ENCODE data around the gene SSX2IP. TPM values are rescaled to one million over a fixed set of nuclear protein-coding genes. Genes with fewer than 3 reads are reported as not detected.
"Not testable (repeated sequence)": the region's sequence is repeated elsewhere in the genome, so short reads cannot be mapped to it uniquely, and the experiment has no call there.

SSX2IP gene
- total and polyA plus RNA-seq, 2 donors (not counting 1 experiment from before 2014, with no cell fraction given): 13.8 to 41.5 TPM

DNA sequence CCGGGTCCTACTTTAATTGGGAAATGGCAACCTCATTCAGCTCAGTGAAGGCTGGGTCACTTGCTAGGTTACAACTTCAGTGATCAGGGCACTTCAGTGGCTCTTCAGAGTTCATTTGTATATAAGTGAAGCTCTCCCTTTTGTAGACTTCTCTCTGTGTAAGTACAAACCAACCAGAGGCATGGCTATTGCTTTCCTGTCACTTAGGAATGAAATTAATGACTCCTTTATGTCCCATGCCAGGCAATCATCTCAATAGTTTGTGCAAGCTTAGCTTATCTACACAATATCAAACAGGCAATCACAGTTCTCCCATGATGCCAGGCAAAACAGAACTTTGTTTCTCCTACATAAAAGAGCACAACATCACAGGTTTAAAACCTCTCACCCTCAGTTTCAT is 93.2 kb downstream of the SSX2IP start:
- Histone ChIP-seq H3K27ac (ENCODE audit: insufficient read depth, low read length) (no peak overlapping the region), H2AFZ (ENCODE audit: low read length) (no peak overlapping the region), H4K20me1 (ENCODE audit: control insufficient read depth, extremely low read depth, insufficient read depth, low read length) (no peaks in the 10 kb centered on the region)

DNA sequence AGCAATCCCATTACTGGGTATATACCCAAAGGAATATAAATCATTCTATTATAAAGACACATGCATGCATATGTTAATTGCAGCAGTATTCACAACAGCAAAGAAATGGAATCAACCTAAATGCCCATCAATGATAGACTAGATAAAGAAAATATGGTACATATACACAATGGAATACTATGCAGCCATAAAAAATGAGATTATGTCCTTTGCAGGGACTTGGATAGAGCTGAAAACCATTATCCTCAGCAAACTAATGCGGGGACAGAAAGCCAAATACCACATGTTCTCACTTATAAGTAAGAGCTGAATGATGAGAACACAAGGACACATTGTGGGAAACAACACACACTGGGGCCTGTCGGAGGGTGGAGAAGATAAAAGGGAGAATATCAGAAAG is 95.3 kb downstream of the SSX2IP start:
- H3K79me2 ChIP-seq (ENCODE audit: control insufficient read depth, insufficient read depth, low read length); H2AFZ ChIP-seq (ENCODE audit: low read length); H4K20me1 ChIP-seq (ENCODE audit: control insufficient read depth, extremely low read depth, insufficient read depth, low read length); H3K9ac ChIP-seq (ENCODE audit: insufficient read depth, low read length); H3K36me3 ChIP-seq (ENCODE audit: control insufficient read depth, insufficient read depth, low read length); DNase-seq (ENCODE audit: low read depth in 2 of 2); H3K27ac ChIP-seq (ENCODE audit: insufficient read depth, low read length); H3K27me3 ChIP-seq (ENCODE audit: control insufficient read depth, insufficient read depth, low read length); H3K4me2 ChIP-seq (ENCODE audit: extremely low read depth, insufficient read depth, low read length); H3K4me3 ChIP-seq (replicated peaks in 1 of 4; ENCODE audit: control extremely low read depth in 1 of 4, insufficient read depth in 1 of 4, low read depth in 3 of 4, low read length in 4 of 4); H3K9me3 ChIP-seq (ENCODE audit: control insufficient read depth, insufficient read depth, low read depth, low read length): not testable (repeated sequence)
- H3K4me1 ChIP-seq (ENCODE audit: control insufficient read depth, extremely low read depth, insufficient read depth, low read length): peaks cover 17% of the 10 kb centered on the region

More for the DNA sequence above, 93.2 kb downstream of the SSX2IP start:
- no peaks in the 10 kb centered on the region for H3K79me2 ChIP-seq (ENCODE audit: control insufficient read depth, insufficient read depth, low read length)
- no peaks in the 10 kb centered on the region for H3K9me3 ChIP-seq (ENCODE audit: control insufficient read depth, insufficient read depth, low read depth, low read length)
- H3K27me3 ChIP-seq (ENCODE audit: control insufficient read depth, insufficient read depth, low read length): no peaks in the 10 kb centered on the region
- no peak for DNase-seq (ENCODE audit: low read depth in 2 of 2)
- H3K4me3 ChIP-seq (replicated peaks in 1 of 4; ENCODE audit: control extremely low read depth in 1 of 4, insufficient read depth in 1 of 4, low read depth in 3 of 4, low read length in 4 of 4): no peak overlapping the region
- no peaks in the 10 kb centered on the region for H3K36me3 ChIP-seq (ENCODE audit: control insufficient read depth, insufficient read depth, low read length)
- TF ChIP-seq, protein P1, sequence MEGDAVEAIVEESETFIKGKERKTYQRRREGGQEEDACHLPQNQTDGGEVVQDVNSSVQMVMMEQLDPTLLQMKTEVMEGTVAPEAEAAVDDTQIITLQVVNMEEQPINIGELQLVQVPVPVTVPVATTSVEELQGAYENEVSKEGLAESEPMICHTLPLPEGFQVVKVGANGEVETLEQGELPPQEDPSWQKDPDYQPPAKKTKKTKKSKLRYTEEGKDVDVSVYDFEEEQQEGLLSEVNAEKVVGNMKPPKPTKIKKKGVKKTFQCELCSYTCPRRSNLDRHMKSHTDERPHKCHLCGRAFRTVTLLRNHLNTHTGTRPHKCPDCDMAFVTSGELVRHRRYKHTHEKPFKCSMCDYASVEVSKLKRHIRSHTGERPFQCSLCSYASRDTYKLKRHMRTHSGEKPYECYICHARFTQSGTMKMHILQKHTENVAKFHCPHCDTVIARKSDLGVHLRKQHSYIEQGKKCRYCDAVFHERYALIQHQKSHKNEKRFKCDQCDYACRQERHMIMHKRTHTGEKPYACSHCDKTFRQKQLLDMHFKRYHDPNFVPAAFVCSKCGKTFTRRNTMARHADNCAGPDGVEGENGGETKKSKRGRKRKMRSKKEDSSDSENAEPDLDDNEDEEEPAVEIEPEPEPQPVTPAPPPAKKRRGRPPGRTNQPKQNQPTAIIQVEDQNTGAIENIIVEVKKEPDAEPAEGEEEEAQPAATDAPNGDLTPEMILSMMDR (conservative IDR thresholded peaks at IDR 0.05 in 1 of 2, IDR thresholded peaks at IDR 0.05 in 1 of 2; ENCODE audit: low read depth in 1 of 2, low read length in 2 of 2): no peak
- TF ChIP-seq EZH2 (IDR thresholded peaks at IDR 0.05; ENCODE audit: low read length, missing control alignments): no peak
- H3K4me2 ChIP-seq (ENCODE audit: extremely low read depth, insufficient read depth, low read length): no peak overlapping the region
- peaks cover 17% of the 10 kb centered on the region for H3K4me1 ChIP-seq (ENCODE audit: control insufficient read depth, extremely low read depth, insufficient read depth, low read length)
- H3K9ac ChIP-seq (ENCODE audit: insufficient read depth, low read length): no peak overlapping the region

Other genes with a start within 250 kb of the SSX2IP start
- 31.6 and 32.2 TPM in 2 replicates for gene RPF1, start 211.2 kb downstream of the SSX2IP start, total RNA-seq
- 40.6 and 44.2 TPM in 2 replicates for gene RPF1, start 211.2 kb downstream of the SSX2IP start, polyA plus RNA-seq
- 1.0 and 1.7 TPM in 2 replicates for gene SPATA1, start 184.1 kb downstream of the SSX2IP start, total RNA-seq
- 0.54 and 0.96 TPM in 2 replicates for gene SPATA1, start 184.1 kb downstream of the SSX2IP start, polyA plus RNA-seq
- gene GNG5, start 183.9 kb downstream of the SSX2IP start, total RNA-seq: 9.5 and 13.7 TPM in 2 replicates
- gene GNG5, start 183.9 kb downstream of the SSX2IP start, polyA plus RNA-seq: 59.4 and 73.3 TPM in 2 replicates
- gene CTBS, start 116.0 kb downstream of the SSX2IP start, total RNA-seq: 6.7 and 10.1 TPM in 2 replicates
- 25.2 and 35.5 TPM in 2 replicates for gene CTBS, start 116.0 kb downstream of the SSX2IP start, polyA plus RNA-seq
- 3.3 and 7.6 TPM in 2 replicates for gene LPAR3, start 202.7 kb upstream of the SSX2IP start, total RNA-seq
- 1.8 and 4.3 TPM in 2 replicates for gene LPAR3, start 202.7 kb upstream of the SSX2IP start, polyA plus RNA-seq

Data from fibroblast of lung (primary cell).